Endometrium (tissue), 2 donors: Measurements from ENCODE around the gene SLC7A1.
A peak's percentile ranks its signal among the peaks of the same experiment; 100 is the strongest.

ENCODE experiments used
- FAIRE-seq: peaks from 2 replicates; lab custom pipeline; 2012; peaks lifted over from hg19 to GRCh38; lab: Jason Lieb, UNC
- donor health status: control.
- donor health status: control.

SLC7A1 gene

DNA sequence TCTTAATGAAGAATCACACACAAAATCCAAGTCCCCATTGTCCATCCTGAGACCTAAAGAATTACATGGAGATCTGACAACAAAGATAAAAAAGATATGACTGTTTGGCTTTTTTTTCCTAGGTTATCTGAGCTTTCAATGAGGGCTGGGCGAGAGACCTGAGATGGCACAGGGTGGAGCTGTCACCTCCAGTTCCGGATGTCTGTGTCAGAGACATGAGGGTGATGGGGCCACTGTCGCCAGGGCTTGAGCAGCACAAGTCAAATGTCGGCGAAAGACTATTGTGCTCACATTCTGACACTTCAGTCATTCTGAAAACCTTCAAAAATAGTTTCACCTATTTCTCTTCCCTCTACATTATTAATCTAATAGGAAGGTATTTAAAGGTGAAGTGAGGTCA is 65.7 kb downstream of the SLC7A1 start:
- FAIRE-seq = no peak

DNA sequence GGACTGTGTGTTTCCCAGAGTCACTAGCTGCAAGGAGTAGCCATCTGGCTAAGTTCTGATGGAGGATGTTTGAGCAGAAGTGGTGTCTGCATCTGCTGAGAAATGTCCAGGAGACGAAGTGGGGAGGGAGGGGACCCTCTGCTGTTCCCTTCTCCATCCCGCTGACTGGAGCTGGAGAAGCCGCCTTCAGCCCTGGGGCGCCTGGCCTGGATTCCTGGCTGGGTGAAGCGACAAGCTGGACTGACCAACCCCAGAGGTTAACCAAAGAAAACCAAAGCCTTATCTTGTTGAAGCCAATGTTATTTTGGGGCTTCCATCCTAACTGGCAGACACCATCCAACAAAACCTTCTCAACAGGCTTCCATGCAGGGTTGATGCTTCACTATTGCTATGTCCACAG is 67.6 kb downstream of the SLC7A1 start:
- no peak for FAIRE-seq

DNA sequence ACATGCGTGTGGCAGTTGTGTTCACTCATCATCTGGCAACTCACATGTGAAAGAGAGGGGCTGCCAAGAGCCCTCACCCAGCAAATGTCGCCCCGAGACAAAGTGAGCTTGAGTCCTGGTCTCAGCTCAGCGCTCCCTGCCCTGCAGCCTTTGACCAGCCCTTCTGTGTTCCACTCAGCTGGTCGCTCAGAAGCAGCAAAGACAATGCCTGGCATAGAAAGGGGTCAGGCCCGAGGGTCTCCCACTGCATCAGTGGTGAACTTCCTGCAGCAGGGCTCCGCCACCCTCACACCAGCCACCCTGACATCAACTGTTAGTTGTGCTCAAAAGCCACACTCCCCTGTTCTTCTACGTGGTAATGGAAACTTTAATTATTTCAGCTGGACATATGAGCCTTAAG is 68.0 kb downstream of the SLC7A1 start:
- FAIRE-seq = no peak

DNA sequence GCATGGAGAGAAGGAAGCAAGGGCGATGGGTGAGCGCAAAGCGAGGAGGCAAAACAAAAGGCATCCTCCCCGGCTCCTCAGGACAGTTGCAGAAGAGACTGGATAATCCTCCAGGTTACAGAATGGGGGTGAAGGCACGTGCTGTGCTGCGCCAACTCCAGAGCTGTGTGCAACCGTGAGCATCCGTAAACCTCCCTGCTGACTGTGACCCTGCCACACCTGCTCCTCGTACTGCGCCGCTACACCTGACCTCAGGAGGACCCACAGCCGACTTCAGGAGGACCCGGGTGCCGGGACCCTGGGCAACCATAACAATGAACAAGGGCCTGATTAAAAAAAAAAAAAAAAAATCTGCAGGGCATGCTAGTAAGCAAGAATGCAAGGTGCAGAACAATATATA is 68.7 kb downstream of the SLC7A1 start:
- no peak for FAIRE-seq

DNA sequence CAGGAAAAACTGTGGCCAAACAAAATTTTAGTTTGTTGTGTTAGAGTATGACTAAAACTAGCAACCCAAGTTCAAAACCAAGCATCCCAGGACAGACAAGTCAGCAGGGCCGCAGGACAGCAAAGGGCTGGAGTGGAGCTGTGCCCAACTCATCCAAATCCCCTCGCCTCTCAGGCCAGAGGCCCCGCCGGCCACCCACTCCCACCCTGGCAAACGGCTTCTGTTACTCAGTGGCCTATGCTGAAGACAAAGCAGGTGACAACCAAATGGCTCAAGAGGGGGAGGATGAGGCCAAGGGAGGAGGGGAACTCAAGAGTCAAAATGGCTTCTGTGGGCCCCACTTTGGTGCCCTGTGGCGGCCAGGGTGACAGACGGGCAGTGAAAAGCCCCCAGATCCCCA is 69.7 kb downstream of the SLC7A1 start:
- no peak for FAIRE-seq

DNA sequence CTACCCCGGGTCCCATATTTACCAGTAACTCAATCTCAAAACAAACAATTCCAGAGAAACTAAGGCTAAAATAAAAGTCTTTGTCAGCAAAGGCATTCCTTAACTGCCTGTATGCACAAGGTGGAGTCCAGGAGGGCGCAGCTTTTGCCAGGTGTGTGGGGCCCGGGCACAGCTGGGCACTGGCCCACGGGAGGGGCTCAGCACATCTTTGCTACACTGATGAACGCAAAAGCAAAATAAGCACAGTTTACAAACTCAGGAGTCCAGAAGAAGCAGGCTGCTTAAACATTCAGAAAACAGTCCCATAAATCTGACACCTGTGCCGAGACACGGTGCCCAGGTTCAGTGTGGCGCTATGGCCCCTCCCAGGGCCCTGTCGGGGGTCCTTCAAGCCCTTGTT is 70.8 kb downstream of the SLC7A1 start:
- no peak for FAIRE-seq

DNA sequence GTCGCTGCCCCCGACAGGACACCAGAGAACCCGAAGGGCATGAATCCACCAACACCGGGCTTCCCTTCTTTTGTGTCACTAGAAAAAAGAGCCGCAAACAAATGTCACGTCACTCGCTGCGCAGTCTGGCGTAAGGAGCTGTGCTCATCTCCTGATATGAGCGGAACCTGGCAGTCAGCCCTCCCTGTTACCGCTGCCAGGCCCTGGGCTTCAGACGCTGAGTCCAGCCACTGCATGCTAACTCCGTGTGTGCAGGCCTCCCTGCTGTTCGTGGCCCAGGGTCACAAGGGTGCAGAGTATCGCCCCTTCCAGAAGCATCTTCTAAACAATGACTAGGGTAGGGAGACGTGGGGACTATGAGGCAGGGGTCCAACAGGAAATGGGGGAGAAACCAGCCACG is 71.3 kb downstream of the SLC7A1 start:
- FAIRE-seq = no peak

DNA sequence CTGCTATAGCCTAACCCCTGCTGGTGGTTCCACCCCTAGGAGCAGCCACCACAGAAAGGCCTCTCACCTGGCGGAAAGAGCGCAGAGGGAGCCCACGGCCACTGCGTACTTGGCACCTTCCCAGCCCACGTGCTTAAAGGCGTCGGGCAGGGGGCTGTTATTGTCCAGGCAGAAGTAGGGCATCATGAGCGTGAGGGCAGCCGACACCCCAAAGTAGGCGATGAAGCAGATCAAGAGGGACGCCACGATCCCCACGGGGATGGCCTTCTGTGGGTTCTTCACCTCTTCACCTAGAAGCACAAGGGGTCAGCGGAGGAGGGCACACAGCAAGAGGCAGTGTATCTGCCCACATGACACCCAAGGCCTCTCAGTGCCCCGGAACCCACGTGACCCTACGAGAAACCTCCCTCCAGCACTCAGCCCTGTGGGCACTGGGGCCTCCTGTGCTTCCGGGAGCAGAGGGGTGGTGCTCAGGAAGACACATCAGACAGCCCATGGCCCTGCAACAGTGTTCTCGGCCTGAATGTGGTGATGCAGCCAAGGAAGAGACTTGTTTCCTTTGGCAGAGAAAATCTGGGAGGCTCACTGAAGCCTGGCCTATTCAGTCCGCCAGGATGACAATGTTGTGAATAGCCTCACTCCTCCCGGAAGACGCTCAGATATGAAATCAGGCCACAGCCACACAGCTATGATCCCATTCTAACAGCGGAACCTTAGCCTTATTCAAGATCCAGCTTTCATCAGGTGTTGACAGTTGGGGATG is 72.1 kb downstream of the SLC7A1 start:
- no peak for FAIRE-seq

DNA sequence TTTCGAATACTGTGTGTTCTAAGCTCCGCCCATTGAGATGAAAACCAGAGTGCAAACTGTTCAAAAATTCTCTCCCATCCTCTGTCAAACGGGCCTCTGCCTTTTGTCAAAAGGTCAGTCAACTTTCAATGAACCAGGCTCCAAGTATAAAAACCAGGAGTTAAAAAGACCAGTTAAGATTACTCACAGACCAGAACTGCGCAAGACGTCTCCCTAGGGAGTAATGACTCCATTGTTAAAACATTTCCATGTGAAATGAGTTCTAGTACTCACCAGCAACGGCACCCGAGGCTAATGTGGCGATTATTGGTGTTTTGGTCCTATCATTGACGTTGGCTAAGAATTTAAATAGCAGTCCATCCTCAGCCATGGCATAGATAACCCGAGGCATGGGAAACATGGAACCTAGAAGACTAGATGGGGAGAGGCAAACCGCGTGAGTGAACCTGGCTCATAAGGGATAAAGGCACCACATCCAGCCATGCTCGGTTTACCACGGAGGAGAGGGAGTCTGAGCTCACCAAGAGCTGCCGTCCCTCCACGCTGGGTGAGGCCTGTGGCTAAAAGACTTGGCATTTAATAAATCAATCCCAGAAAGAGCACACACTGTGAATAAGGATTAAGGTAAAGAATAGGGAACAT is 73.3 kb downstream of the SLC7A1 start:
- peak; percentile 78 for FAIRE-seq

DNA sequence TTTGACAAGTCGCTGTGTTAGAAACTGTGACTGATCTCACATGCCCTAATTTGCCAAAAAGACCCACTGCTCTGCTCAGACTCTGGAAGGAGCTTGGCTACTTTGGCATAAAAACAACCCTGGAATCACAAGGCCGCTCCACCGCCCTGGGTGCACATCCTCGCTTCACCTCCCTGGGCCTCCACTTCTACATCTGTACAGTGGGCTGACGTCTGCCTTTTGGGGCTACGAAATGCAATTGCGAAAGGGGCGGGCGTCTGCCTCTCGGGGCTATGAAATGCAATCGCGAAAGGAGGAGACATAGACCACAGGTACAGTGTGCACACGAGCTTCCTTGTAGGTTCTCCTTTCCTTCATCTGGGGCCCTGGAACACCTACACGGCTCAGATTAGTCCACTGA is 74.2 kb downstream of the SLC7A1 start:
- FAIRE-seq = no peak

DNA sequence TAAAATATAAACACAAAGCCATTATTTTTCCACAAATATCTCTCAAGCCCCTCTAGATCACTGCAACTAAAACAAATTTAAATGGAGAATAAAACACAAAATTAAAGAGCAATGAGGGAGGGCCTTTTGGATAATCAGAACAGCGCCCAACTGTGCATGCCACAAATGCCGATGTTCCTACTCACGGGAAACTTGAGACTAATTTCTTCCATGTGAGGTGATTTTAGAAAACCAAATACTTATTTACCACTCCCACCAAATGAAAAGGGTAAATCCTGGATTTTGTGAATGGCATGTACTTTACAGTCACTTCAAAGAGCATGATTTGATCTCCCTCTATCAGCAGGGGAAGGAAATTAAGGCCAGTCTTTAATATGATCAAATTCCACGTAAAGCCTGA is 74.8 kb downstream of the SLC7A1 start:
- FAIRE-seq = peak; percentile 99

DNA sequence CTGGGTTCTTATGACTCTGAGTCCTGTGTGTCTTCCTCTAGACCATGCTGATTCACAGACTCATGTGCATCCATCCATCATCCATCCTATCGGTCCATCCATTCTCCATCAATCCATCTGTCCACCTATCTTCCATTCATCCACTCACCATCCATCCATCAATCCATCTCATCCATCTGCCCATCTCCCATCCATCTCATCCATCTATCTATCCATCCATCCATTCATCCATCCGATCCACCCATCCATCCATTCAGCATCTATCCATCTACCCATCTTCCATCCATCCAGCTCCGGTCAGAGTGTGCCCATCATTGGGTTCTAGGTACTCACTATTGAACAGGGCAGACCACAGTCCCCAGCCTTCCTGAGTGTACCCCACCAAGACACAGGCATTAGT is 75.6 kb downstream of the SLC7A1 start:
- FAIRE-seq = no peak

DNA sequence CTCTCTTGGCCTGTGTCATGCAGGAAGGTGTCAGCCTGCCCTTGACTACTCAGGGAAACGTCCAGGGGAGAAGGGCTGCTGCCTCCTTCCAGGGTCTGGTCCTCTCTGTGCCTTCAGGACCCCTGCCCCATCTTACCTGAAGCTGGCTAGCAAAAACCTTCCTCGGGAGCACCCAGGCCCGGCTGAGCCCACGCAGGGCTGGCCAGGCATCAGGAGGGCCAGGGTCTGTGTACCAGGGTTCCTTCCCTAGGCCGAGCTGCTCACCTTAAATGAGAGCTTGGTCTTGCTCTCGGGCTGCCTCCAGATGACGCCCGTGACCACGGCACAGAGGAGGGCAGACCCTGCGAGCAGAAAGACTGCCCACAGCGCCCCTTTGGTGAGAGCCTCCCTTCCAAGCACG is 78.6 kb downstream of the SLC7A1 start:
- no peak for FAIRE-seq

DNA sequence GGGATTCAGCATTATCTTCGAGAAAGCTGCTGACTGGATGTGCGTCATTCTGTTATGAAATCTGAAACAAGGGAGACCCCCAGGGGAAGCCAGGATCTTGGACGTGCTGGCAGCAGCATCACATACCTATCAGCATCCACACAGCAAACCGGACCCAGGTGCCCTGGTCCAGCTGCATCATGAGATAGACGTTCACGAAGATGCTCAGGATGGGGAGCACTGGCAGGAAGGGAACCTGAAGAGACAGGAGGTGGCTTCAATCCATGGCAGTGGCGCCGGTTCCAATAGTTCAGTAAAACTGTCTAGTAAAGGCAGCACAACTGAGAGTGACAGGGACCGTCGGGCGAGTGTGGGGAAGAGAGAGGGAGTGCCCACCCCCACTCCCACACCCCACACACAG is 79.5 kb downstream of the SLC7A1 start:
- FAIRE-seq = no peak

DNA sequence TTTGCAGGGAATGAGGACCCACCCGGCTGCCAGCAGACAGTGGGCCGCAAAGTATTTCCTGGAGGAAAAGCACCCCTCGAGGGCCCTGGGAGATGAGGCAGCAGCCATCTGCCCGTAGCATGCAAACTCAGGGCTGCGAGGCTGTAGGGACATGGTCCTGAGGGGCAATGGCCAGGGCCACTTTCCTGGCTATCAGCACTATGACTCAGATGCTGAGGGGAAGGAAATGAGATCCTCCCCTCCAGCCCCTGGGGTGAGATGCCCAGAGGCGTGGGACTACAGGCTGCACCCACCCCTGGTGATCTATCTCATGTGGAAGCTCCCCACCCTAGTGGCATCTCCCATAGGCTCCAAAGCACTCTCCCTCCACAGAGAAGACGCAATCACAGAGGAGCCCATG is 80.1 kb downstream of the SLC7A1 start:
- no peak for FAIRE-seq

DNA sequence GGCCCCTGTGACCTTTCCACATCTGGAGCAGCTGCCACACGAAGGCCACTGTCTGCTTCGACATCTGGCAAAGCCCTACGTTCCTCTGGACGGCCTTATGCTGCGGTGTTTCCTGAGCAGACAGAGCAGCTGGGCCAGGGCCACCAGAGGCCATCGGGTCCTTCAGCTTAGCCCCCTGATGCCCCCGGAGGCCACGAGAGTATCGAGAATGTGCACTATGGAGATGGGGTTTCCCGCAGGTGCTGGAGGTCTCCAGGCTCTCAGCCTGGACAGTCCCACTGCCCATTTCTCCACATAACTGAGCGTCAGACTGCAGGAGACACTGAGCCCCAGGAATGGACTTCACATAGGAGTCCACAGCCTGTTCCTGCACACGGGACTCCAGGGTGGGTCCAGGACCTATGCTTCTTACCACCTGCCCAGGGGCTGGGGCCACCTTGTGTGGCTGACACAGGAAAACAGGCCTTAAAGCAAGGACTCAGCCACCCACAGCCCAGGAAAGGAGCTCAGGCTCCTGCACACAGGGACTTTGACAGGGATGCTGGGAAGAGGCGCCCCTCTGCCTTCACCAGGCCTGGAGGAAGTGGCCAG is 80.7 kb downstream of the SLC7A1 start:
- no peak for FAIRE-seq

DNA sequence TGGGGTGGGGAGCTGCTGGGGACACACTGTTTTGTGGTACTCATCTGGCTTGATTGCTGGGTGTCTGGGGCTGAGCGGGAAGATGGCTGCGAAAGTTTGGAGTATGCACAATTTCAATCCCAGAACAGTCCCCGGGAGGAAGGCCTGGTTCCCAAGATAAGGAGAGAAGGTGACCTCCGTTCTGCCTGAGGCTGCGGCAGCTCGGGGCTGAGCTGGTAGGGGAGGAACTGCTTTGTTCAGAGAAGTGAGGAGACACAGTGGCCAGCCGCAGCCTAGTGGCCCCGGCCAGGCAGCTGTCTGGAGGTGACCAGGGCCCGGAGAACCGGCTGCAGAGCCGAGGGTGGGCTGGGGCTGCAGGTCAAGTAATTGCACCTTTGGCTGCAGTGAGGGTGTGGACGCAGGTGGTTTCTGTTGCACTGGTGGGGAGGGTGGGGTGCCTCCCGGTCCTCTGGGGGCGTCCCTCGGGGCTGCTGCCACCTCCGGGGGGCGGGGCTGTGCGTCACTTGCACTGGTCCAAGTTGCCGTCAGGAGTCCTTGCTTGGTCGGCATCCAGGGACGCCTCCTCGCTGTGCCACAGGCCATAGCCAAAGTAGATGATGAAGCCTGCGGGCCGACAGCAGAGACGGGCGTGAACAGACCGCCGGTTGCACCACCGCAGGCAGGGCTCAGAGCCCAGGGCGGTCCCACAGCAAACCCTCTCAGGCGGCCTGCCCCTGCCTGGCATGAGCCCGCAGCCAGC is 81.3 kb downstream of the SLC7A1 start:
- FAIRE-seq = no peak

DNA sequence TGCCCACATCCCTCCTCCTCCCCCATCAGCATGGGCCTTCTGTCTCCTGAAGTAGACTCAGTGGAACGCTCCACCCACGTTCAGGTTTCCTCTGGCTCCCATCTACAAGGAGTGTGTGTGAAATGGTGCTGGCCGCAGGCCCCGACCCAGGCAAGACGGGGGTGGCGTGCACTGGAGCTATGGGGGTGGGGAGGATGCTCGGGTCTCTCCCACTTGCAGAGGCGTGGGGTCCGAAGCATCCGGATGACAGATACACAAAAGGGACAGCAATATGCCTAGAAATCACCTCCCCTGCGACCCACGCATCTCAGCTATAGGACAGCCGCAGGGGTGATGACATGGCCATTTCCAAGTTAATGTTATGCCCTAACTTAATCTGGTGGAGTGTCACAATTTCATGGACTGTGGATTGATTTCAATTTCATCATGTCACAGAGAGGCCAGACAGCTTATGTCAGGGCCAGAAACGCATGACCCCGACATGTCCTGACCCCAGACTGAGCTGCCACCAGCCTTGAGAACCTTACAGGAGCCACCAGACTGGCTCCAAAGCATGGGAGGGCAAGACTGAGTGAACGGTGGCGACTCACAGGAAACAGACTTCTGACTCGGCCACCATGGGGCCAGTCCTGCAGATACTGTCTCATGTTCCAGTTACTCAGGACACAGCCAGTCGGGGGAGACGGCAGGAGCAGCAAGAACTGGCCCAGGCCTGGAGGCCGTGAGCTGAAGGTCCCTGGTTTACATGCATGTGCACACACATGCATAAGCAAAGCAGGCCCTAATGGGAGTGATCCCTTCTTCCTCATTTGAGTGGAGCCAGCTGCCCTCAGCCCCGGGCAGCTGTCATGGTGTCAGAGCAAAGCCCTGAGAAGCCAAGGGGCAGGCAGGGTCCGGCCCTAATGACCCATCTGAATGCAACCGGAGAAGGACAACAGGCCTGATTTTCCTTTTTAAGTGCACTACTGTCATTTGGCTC is 82.2 kb downstream of the SLC7A1 start:
- FAIRE-seq = no peak

DNA sequence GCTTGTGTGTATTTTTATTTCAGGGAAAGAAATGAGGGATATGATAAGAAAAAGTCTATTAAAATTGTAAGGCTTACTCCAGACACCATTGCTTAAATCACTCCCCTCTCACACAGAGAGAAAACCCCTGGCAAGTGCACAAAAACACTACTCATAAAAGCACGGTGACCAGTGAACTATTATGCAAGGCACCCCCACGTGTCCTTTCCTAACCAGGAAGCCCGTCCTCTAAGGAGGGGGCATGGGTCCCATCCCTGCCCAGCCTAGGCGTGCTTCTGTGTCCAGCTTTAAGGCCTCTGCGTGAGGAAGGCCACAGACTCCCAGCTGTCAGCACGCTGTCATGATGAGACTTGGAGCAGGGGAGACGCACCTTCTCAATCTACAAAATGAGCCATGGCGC is 83.5 kb downstream of the SLC7A1 start:
- FAIRE-seq = peak; percentile 63

DNA sequence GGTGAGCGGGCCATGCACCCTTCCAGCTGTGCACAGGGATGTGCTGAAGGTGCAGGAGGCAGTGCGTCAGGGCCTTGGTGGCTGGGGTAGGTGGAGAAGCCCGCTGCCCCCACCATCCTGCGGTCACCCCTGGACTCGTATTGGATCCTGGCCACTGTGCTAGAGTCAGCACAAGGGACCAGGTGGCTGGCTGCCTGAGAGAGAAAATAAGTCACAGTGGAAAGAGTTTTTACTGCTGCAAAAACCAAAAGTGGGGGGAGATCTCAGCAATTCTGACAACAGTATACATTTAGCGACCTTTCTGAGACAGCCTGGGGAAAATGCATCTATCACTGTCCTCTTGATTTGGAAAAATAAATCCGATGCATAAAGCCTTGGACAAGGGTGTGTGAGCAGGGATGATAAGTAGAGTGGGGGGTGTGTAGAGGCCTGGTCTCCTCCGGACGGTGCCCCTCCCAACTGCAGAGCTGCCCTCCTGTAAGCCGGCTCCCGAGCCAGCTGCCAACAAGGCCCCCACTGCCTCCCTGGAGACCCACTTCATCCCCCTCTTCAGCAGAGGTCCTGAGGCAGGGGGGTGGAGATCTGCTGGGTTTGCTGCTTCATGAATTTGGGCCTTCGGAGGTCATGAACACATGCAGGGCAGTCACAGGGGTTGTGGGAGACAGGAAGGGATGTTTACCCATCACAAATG is 84.2 kb downstream of the SLC7A1 start:
- no peak for FAIRE-seq

DNA sequence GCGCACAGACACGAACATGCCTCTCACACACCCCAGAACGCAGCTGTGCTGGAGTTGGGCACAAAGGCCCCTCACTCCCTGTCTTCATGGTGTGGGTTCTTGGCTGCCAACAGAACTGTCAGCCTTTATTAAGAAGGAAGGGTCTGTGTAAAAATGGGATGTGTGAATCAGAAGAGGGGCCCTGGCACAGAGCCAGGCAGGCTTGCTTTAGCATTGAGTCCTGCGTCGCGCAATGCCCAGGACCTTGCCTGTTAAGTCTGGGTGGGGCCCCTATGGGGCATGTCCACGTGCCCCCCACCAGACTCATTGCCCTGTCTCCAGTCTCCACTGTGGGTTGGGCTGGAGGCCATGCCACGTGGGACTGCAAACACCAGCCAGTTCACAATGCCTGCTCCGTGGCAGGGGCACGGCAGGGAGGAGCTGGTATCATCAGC is 84.8 kb downstream of the SLC7A1 start:
- no peak for FAIRE-seq
